Fibroblast of peridontal ligament (primary cell): ENCODE results near the gene EHBP1.

Experiments used
- DNase-seq: peaks from one replicate; pipeline ENCODE4 v3.0.0-alpha.2; 2010; ENCODE audit errors: extremely low read depth

Gene EHBP1

DNA sequence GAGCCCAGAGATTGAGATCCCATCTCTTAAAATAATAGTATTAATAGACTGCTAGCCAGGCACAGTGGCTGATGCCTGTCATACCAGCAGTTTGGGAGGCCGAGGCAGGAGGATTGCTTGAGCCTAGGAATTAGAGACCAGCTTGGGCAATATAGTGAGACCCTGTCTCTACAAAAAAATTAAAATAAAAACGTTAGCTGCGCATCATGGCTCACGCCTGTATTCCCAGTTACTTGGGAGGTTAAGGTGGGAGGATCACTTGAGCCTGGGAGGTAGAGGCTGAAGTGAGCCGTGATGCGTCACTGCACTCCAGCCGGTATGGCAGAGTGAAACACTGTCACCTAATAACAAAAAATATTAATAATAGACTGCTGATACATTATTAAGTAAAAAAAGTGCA is 178.1 kb downstream of the EHBP1 start:
- no peak for DNase-seq

GRCh38 chr2:62884086-62884485 is 178.6 kb downstream of the EHBP1 start:
- no peak for DNase-seq

DNA sequence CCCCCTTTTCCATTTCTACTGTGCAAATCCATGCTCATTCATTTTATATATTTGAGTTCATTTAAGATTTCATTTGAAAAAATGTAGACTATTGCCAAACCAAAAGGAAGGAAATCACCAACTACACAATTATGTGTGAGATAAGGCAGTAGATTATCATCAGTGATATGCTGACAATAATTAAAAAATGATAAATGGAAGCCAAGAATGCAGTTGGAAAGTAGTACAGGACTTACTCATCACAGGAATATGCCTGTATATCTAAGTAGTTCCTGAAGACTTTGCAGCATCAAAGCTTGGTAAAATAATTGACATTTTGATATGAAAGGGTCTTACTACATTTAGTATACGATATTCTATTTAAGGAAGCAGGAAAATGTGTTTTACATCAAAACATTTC is 179.0 kb downstream of the EHBP1 start:
- DNase-seq = no peak

DNA sequence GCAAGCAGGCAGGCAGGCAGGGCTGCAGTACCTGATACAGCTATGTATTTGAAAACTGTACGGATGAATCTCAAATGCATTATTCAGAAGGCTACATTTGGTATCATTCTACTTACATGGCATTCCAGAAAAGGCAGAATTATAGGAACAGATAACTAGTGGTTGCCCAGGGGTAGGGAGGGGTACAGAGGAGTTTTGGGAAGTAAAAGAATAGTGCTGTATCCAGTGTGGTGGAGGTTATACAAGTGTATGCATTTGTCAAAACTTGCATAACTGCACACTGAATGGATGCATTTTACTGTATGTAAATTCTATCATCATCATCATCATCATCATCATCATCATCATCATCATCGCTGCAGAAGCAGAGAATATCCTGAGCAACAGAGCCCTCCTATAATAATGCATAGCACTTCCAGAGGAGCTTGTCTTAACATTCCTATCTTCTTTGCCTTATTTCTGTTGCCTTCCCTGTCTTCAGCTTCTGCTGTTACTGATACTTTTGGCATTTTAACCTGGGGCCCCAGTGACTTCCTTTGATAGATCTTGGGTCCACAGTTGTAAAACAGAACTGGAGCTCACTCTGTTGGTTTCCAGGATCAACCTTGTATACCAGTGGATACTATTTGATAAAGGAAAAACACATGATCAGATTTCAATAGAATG is 189.6 kb downstream of the EHBP1 start:
- DNase-seq = no peak

GRCh38 chr2:62895632-62896009 is 190.1 kb downstream of the EHBP1 start:
- peak; percentile 79 for DNase-seq

GRCh38 chr2:62897187-62897827 is 191.8 kb downstream of the EHBP1 start:
- DNase-seq = no peak

DNA sequence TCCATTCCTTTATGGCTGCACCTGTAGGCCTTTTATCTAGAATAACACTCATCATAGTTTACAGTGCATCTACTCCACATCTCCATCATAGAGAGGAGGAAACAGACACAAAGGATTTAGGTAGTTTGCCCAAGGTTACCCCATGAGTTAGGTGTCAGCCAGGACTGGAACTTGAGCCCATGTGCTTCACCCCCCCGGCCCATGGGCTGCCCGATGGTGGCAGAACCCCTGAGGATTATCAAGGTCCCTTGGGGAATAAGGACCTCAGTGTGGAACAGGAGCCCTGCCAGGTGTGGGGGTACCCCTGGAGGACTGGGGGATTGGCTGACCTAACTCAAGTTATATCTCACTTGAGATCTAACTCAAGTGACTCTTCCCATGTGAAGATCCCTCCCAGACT is 198.8 kb downstream of the EHBP1 start:
- DNase-seq = no peak

DNA sequence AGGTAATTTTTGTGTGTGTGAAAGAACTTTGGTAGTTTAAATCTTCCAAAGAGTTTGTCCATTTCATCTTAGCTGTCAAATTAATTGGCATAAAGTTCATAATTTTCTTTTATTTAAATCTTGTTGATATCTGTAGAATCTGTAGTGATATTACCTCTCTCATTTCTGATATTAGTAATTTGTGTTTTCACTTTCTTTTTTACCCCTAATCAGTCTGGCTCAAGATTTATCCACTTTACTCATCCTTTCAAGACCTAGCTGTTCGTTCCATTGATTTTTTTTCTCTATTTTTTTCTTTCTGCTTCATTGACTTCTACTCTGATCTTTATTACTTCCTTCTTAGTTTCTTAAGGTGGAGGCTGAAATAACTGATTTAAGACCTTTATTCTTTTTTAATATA is 202.6 kb downstream of the EHBP1 start:
- no peak for DNase-seq

- no peak for DNase-seq
Observed at GRCh38 chr2:62913311-62913710, 207.8 kb downstream of the EHBP1 start.

- DNase-seq = no peak
Observed at GRCh38 chr2:62919041-62919440, 213.5 kb downstream of the EHBP1 start.

DNA sequence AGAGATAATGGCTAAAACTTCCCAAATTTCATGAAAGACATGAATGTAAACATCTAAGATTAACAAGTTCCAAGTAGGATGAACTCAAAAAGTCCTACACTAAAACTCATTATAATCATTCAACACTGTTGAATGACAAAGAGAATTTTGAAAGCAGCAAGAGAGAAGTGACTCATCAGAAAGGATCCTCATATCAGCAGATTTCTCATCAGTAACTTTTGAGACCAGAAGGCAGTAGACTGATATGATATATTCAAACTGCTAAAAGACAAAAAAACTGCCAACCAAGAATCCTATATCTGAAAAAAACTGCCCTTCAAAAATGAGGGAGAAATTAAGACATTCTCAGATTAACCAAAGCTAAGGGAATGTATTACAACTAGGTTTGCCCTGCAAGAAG is 214.6 kb downstream of the EHBP1 start:
- DNase-seq = peak; percentile 22

GRCh38 chr2:62923242-62923641 is 217.7 kb downstream of the EHBP1 start:
- no peak for DNase-seq

- DNase-seq = no peak
Observed at GRCh38 chr2:62923881-62924280, 218.4 kb downstream of the EHBP1 start.

GRCh38 chr2:62928015-62928414 is 222.5 kb downstream of the EHBP1 start:
- no peak for DNase-seq

DNA sequence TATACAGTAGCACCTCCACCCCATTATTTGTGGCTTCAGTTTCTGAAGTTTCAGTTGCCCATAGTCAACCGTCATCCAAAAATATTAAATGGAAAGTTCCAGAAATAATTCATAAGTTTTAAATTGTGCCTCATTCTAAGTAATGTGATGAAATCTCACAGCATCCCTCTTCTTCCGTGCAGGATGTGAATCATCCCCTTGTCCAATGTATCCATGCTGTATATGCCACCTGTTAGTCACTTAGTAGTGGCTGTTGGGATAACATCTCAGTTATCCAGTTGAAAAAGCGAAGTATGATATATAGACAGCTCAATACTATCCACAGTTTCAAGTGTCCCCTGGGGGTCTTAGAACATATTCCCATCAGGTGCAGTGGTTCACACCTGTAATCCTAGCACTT is 226.0 kb downstream of the EHBP1 start:
- no peak for DNase-seq

DNA sequence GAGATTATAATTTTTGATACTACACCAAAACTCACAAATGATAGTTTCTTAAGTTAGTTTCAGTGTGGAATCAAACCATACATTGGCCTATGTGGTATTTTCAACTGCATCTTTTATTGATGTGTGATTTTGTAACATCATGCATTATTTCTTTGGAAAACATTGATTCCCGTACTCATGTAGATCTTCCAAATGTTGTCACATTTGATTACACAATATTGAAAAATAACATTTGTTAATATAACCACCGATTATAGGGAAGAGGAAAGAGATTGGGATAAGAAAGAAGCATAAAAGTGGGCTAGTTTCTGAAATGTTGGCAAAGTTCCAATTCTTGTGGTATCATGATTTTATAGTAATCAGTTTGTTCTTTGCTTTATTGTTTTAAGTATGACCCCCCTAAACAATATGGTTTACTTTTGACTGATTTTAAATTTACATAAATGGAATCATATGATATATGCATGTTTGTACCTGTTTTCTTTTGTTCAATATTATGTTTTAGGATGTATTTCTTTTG is 227.9 kb downstream of the EHBP1 start:
- DNase-seq = peak; percentile 12

- DNase-seq = peak; percentile 69
Observed at GRCh38 chr2:62934517-62934916, 229.0 kb downstream of the EHBP1 start.

DNA sequence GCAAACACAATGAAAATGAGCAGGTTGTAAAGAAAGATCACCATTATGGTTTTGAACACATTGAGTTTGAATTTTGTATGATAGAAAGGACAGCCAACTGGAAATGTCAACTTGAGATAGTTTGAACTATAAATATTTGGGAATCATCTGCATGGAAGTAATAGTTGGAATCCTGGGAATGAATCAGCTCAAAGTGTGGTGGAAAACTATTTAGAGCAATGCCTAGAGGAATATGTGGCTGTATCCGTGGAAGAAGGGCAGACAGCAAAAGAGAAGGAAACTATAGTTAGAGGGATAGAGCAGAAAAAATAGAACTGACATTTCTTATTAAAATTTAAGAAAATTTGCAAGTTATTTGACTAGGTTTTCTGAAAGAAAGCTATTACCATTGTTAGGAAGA is 232.6 kb downstream of the EHBP1 start:
- DNase-seq = peak; percentile 63

DNA sequence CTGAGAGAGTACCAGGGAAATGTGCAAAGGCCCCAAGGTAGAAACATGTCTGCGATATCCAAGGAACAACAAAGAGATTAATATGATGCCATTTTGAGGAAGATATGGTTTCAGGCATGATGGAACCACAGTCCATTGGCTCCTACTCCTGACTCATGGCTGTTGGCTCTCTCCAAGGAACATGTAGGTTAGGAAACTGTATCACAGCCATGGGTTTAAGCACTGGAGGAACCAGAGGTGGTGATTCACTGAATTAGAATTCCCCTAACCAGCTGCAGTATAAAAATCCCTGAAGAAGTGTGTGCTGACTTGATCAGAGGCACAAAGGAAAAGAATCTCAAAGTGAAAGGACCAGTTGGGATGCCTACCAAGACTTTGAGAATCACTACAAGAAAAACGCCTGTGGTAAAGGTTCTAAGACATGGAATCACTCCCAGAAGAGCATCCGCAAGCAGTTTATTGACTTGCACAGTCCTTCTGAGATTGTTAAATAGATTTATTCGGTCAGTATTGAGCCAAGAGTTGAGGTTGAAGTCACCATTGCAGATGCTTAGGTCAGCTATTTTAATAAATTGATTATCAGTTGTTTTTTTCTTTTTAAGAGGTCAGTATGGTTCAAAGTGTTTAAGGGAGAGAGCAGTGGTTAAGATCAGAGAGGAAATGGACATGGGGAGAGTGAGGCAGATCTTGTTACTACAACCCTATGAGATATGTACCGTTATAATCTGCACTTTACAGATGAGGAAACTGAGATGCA is 234.4 kb downstream of the EHBP1 start:
- peak; percentile 92 for DNase-seq

DNA sequence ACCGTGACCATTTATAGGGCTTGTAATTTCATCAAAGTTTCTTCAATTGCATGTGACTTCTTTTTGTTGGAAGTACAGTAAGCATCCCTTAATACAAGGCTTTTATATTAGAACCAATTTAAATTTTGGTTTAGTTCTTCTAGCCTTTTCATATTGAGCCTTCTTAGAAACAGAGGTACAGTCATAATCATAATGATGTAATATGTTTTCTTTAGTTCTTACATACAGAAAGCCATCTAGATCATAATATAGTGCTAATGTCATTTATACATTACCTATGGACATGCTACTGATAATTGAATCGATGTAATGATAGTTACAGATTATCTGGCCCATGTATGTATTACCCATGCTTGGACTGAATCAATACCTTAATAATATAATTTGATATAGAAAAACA is 235.2 kb downstream of the EHBP1 start:
- no peak for DNase-seq

DNA sequence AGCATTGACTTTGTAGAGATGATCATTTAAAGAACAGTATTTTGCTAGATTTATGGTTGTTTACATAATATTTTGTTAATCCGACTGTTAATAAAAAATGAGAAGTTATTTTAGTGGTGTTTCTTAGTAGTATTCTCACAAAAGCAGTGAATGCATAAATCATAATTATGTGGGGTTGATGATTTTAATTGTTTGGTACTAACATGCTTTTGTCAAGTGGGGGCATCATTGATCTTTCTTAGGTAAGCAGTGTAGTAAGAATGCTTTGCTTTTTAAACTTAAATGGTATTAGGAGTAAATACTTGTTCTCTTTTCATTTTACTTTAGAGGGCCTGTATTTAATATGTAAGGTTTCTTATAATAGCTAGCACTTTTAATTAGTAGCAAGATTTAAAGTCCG is 235.9 kb downstream of the EHBP1 start:
- no peak for DNase-seq

DNA sequence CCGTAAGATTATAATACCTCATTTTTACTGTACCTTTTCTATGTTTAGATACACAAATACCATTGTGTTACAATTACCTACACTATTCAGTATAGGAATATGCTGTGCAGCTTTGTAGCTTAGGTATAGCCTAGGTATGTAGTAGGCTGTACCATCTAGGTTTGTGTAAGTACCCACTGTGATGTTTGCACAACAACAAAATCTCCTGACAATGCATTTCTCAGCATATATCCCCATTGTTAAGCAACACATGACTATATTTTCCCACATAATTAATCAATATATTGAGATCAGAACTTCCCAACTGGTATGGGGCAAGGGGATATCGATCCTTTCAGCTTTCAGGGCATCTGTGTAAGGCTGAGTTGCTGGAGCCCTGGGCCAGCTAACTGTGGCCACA is 238.8 kb downstream of the EHBP1 start:
- DNase-seq = no peak

DNA sequence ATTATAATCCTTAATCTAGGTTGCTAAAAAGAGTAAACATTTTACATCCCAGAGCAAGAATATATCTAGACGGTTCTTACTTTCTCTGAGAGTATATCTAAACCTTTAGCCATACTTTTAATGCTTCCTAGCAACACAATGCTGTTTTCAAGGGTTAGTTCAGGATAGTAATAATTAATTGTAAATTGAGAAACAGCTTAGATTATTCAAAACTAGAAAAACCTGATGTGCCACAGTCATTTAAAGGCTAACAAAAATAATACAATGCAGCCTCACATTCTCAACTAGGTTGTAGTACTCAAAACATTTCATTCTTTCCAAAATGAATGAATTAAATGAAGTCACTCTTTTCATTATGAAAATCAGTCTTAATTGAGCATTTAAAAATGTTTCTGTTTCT is 241.9 kb downstream of the EHBP1 start:
- DNase-seq = no peak
